Islet precursor cell (in vitro differentiated cells): Measurements from ENCODE around the gene PDE9A.
A peak's percentile ranks its signal among the peaks of the same experiment; 100 is the strongest.
"Not testable (repeated sequence)": the region's sequence is repeated elsewhere in the genome, so short reads cannot be mapped to it uniquely, and the experiment has no call there.

Experiments
- DNase-seq: peaks from one replicate; pipeline ENCODE4 v3.0.0-alpha.2; 2018

PDE9A gene

DNA sequence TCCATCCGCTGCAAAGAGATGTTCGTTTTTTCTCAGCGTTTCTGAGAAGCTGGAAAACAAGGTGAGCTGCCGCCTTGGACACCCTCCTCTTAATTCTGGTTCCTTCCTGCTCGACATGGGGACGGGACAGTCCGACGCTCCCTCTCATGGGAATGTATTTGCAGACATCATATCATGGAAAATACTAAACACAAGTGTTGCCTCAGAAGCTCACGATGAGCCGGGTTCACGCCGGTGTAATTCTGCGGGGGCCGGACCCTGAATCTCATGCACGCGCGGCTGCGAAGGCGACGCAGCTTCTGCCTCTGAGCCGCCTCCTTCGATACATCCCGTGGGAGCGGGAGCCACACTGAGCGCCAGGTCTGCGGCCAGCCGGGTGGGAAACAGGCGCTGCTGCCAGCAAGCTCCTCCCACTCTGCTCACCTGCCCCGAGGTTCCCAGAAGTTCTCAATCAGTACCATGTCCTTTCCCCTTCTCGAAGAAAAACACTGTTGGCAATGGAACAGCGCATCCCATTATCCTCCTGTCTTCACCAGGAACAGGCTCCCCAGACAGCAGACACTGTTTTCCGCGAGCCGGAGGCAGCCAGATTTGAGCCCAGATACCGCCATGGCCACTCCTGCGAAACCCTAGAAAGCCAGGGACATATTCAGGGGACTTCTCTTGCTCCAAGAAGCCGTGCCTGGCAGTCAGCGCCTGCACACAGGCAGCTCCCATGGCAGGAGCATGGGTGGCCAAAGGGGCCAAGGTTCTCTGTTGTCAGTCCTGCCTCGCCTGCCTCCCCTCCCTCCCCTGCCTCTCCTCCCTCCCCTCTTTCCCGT lies 127.9 kb downstream of the PDE9A start:
- peak; percentile 91 for DNase-seq

DNA sequence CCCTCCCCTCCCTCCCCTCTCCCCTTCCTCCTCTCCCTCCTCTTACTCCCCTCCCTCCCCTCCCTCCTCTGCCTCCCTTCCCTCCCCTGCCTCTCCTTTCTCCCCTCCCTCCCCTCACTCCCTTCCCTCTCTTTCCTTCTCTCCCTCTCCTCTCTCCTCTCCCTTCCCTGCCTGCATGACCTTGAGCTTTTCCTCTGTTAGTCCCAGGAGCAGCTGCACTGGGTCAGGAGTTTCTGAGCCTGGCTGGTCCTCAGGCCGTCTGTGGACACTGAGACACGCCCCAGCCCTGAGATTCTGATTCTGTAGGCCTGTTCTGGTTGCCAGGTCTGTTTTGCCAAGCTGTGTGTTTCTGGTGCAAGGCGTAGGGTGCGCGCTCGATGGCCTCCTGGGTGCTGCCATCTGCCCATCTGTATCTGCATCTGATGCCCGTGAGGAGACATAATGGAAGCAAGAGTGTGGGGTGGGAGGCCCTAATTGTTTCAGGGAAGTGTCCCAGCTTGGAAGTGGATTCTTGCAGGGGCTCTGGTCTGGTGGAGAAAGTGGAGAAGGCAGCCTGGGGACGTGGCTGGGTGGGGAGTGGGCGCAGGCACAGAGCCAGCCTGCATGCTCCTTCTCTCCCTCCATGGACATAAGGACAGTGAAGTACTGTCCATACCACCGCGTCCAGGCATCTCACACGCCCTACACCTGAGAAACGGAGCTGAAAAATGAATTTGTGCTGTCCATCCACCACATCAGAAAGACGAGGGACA lies 128.7 kb downstream of the PDE9A start:
- DNase-seq, result peak; percentile 58

- DNase-seq, result peak; percentile 48
Measured at GRCh38 chr21:42782723-42783242, 129.4 kb downstream of the PDE9A start.

- DNase-seq, result peak; percentile 41
Measured at GRCh38 chr21:42784276-42784675, 130.9 kb downstream of the PDE9A start.

GRCh38 chr21:42784896-42785451 lies 131.6 kb downstream of the PDE9A start:
- peak; percentile 45 for DNase-seq

DNA sequence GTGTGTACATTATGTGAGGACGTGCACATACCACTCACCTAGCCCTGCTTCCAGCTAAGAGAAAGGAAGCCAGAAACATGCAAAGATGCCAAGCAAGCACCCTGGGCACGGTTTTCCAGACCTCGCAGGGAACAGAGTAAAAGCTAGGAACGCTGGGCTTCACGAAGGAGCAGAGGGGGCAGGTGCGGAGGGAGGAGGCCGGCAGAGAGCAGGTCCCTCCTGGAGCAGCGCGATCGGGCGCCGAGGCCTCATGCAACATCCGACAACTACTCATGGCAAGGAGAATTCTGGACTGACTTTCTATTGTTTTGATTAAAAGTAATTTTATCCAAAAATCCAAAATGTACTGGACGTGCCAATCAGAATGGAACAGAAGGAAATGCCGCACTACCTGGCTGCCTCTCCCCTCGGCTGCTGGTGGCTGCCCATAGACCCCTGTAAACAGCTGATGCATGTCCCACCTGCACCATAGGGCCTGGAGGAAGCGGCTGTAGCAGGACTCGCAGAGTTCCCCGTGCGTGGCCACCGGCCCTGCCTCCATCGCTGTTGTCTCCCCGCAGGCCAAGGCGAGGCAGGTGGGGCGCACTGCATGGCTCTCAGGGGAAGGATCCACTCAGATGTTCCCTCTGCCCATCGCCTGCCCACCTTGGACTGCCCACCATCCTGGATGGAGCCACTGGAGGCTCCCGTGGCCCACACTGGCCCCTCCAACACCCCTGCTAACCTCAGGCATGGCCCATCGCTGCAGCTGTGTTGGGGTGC lies 132.4 kb downstream of the PDE9A start:
- DNase-seq, result no peak

DNA sequence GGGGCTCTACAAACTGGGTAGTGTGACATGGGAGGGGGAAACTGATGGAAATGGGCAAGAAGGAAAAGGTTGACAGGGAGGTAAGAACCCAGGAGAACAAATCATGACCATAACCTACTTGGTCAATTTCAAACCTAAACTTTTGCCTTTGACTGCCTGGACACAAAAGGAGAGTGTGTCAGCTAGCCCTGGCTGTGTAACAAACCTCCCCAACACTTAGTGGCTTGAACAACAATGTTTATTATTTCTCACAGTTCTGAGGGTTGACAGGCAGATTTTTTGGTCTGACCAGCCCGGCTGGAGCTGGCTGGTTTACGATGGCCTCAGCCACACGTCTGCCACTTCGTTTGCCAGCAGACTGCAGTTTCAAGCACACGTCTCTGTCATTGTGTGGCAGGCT lies 133.5 kb downstream of the PDE9A start:
- no peak for DNase-seq

DNA sequence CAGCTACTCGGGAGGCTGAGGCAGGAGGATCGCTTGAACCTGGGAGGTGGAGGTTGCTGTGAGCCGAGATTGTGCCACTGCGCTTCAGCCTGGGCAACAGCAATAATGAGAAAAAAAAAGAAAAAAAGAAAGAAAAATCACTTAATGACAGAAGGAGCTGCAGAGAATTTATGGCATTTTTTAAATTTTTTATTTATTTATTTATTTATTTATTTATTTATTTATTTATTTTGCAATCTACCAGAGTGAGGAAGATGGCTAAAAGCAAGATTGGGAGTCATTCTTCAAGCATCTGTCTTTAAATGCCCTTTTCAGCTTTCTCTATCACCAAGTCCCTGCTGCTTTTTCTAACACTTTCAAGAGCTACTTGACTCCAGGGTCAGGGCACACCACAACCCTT lies 134.2 kb downstream of the PDE9A start:
- no peak for DNase-seq

- no peak for DNase-seq
Measured at GRCh38 chr21:42790520-42791065, 137.2 kb downstream of the PDE9A start.

DNA sequence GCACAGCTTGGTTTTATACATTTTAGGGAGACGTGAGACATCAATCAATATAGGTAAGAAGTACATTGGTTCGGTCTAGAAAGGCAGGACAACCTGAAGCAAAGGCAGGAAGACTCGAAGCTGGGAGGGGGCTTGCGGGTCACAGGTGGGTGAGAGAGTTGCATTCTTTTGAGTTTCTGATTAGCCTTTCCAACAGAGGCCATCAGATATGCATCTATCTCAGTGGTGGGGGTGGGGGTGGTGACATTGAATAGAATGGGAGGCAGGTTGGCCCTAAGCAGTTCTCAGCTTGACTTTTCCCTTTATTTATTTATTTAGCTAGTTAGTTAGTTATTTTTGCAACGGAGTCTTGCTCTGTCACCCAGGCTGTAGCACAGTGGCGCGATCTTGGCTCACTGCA lies 140.4 kb downstream of the PDE9A start:
- DNase-seq, result no peak

GRCh38 chr21:42794551-42794950 lies 141.1 kb downstream of the PDE9A start:
- no peak for DNase-seq

- no peak for DNase-seq
Measured at GRCh38 chr21:42796327-42797062, 143.1 kb downstream of the PDE9A start.

GRCh38 chr21:42797522-42797921 lies 144.1 kb downstream of the PDE9A start:
- peak; percentile 34 for DNase-seq

- DNase-seq, result peak; percentile 15
Measured at GRCh38 chr21:42798106-42798505, 144.7 kb downstream of the PDE9A start.

DNA sequence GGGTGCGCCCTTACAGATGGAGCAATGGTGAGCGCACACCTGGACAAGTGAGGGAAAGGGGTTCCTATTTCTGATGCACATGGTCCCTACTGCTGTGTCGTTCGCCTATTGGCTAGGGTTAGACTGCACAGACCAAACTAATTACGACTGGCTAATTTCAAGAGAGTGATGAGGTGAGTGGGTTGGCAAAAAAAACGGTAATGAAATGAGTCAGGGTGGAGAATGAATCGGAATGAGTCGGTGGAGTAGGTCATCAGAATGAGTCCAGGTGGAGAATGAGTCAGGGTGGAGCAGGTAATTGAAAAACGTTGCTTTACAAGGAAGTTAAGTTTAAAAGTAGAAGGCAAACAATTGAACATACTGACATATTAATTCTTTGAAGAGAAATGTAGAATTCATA lies 146.1 kb downstream of the PDE9A start:
- DNase-seq, result no peak

- DNase-seq, result no peak
Measured at GRCh38 chr21:42799948-42800347, 146.5 kb downstream of the PDE9A start.

GRCh38 chr21:42801616-42802015 lies 148.2 kb downstream of the PDE9A start:
- DNase-seq, result not testable (repeated sequence)

DNA sequence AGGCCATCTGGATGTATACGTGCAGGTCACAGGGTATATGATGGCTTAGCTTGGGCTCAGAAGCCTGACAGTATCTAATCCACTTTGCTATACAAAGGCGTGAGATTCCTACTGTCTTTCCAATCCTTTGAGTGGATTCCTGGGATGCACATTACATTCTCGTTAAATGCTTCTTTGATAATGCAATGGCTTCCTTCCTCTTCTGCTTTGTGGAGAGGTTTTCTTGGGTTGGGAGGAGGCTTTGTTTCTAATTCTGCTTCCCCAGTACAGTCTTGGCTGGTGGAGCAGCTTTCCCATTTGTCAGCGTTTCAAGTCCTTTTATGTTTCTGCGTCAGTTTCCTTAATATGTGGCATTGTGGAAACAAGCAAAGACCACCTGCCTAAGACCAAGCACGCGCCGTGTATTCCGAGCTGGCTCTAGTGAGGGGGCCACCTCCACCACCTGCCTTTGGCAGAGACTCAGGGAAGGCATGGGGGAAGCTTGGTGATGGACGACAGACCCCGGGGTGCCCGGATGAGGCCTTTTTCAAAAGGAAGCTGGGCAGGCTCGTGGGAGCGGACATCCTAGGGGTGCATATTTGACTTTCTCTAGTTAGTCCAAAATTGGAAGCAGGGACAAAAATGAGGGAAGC lies 153.2 kb downstream of the PDE9A start:
- no peak for DNase-seq

GRCh38 chr21:42807293-42807895 lies 154.0 kb downstream of the PDE9A start:
- not testable (repeated sequence) for DNase-seq

- no peak for DNase-seq
Measured at GRCh38 chr21:42807938-42808613, 154.7 kb downstream of the PDE9A start.
